Panc1 (cell line): ENCODE results near the gene MYLK. TPM values are rescaled to one million over a fixed set of nuclear protein-coding genes. Genes with fewer than 3 reads are reported as not detected.

Experiments used
- ATAC-seq: fragments of 200-7000 bp; cut with Tn5 transposase; 2 replicates; pipeline ENCODE4 v1.9.1; 2020; ENCODE audit warnings: mild to moderate bottlenecking, moderate library complexity
- BruUV-seq: library from RNA; stranded (reverse); fragments of 400-500 nt; replicated peaks from 2 replicates; lab custom pipeline; 2021; lab: Mats Ljungman, UMichigan
- CTCF ChIA-PET: fragments of 300-600 bp; sonication (Branson Sonifier 250); formaldehyde crosslinking; loops from one replicate; lab custom pipeline; 2022; ENCODE audit warnings: antibody characterized with exemption; lab: Charles Lee
- POLR2A ChIA-PET: fragments of 300-600 bp; sonication (Branson Sonifier 250); formaldehyde crosslinking; loops from one replicate; lab custom pipeline; 2022; ENCODE audit warnings: antibody characterized with exemption; lab: Charles Lee
- DNase-seq: peaks from one replicate; pipeline ENCODE4 v3.0.0-alpha.2; 2010; ENCODE audit warnings: low read depth, low spot score
- H3K27ac ChIP-seq: 2 replicates; pipeline ENCODE4 v1.5.1; 2011; ENCODE audit warnings: mild to moderate bottlenecking, low read length, inconsistent platforms
- H3K27me3 ChIP-seq: fragments of 200-500 bp; sonication (Bioruptor generic); 2 replicates; pipeline ENCODE4 v1.6.0; 2014; ENCODE audit warnings: low read length, inconsistent platforms; ENCODE audit not compliant: control insufficient read depth, insufficient read depth
- H3K36me3 ChIP-seq: fragments of 200-500 bp; sonication (Bioruptor generic); 2 replicates; pipeline ENCODE4 v1.5.1; 2014; ENCODE audit warnings: inconsistent platforms, mild to moderate bottlenecking, low read length, moderate library complexity; ENCODE audit not compliant: control insufficient read depth, insufficient read depth
- H3K4me1 ChIP-seq: 2 replicates; pipeline ENCODE4 v1.5.1; 2011; ENCODE audit warnings: inconsistent platforms, mild to moderate bottlenecking, low read length, moderate library complexity; ENCODE audit not compliant: control insufficient read depth, insufficient read depth
- H3K4me3 ChIP-seq, 2 experiments: 2 replicates each; pipeline ENCODE4 v1.5.1; 2011 to 2012; ENCODE audit warnings: low read depth in 2 of 2, low read length in 2 of 2, mild to moderate bottlenecking in 2 of 2, inconsistent platforms in 1 of 2, moderate library complexity in 1 of 2
- H3K9me3 ChIP-seq: fragments of 200-500 bp; sonication (Bioruptor generic); 2 replicates; pipeline ENCODE4 v1.5.1; 2014; ENCODE audit warnings: low read depth, mild to moderate bottlenecking, inconsistent platforms, low read length, moderate library complexity; ENCODE audit not compliant: control insufficient read depth, insufficient read depth
- CTCF ChIP-seq: fragments of 450-650 bp; IDR thresholded peaks from 2 replicates; pipeline ENCODE4 v1.5.1; 2017; ENCODE audit warnings: mild to moderate bottlenecking
- POLR2AphosphoS5 ChIP-seq: IDR thresholded peaks from 2 replicates; pipeline ENCODE4 v1.6.1; 2012; ENCODE audit warnings: mild to moderate bottlenecking, low read depth, low read length, moderate library complexity
- REST ChIP-seq, 2 experiments: IDR thresholded peaks; 2 replicates each; pipeline ENCODE4 v1.6.1; 2011 to 2012; ENCODE audit warnings: low read depth in 2 of 2, control low read depth in 1 of 2, low read length in 1 of 2, mild to moderate bottlenecking in 1 of 2, moderate library complexity in 1 of 2; ENCODE audit not compliant: insufficient read depth in 1 of 2
- SIN3A ChIP-seq: IDR thresholded peaks from 2 replicates; pipeline ENCODE4 v1.6.1; 2012; ENCODE audit warnings: low read depth, mild to moderate bottlenecking, low read length, moderate library complexity, borderline replicate concordance; ENCODE audit not compliant: insufficient read depth
- TCF7L2 ChIP-seq: IDR thresholded peaks from 2 replicates; pipeline ENCODE4 v1.6.1; 2011; ENCODE audit warnings: mild to moderate bottlenecking, low read depth, low read length, inconsistent platforms
- in situ Hi-C: cut with HindIII; loops from 2 replicates; pipeline ENCODE4 v1.10.0; 2016; ENCODE audit warnings: low sequenced_read_pairs, low pct_unique_long_range_greater_than_20kb
- intact Hi-C: fragments of 100-400 bp; cut with micrococcal nuclease; formaldehyde crosslinking; loops from one replicate; pipeline ENCODE4 v1.10.0; 2022; ENCODE audit not compliant: unreplicated experiment
- total RNA-seq: library from RNA; stranded (reverse); gene quantifications from one replicate; pipeline ENCODE4 v1.2.1, GENCODE V29; 2021; ENCODE audit not compliant: unreplicated experiment

Gene MYLK
- total RNA-seq, 1 experiment from 2014 or later: 29.7 TPM

GRCh38 chr3:123876858-123877257 lies 7.3 kb downstream of the MYLK start:
- Histone ChIP-seq H3K36me3 (no peaks in the 10 kb centered on the region), H3K4me3 (no peak overlapping the region), H3K27ac (no peak overlapping the region), H3K27me3 (0 out of 2 replicates have a peak, but pooled peaks cover 3% of the 10 kb centered on the region), H3K9me3 (no peaks in the 10 kb centered on the region), H3K4me1 (no peaks in the 10 kb centered on the region)
- in situ Hi-C loops: no loop called here
- DNase-seq (no peak), ATAC-seq (no peak)
- ChIA-PET POLR2A (no interaction called here), CTCF (no interaction called here)
- intact Hi-C loops: no loop called here
- TF ChIP-seq REST (IDR thresholded peaks at IDR 0.05; ENCODE audit: insufficient read depth in 1 of 2, low read depth in 2 of 2, low read length in 1 of 2) (no peak), SIN3A (no peak), CTCF (peak; percentile 37; the same call in 1 of the 2 replicates), TCF7L2 (no peak)
- BruUV-seq: no TSS peak

- no TSS peak for BruUV-seq
- ChIA-PET CTCF (no interaction called here), POLR2A (no interaction called here)
Measured at GRCh38 chr3:123872621-123873020, 11.5 kb downstream of the MYLK start.

More at GRCh38 chr3:123872621-123873020, 11.5 kb downstream of the MYLK start:
- DNase-seq: no peak
- no peak for TF ChIP-seq TCF7L2
- TF ChIP-seq CTCF: no peak
- TF ChIP-seq POLR2AphosphoS5: no peak
- TF ChIP-seq SIN3A: no peak
- TF ChIP-seq REST (IDR thresholded peaks at IDR 0.05; ENCODE audit: insufficient read depth in 1 of 2, low read depth in 2 of 2, low read length in 1 of 2): no peak
- in situ Hi-C loops (no loop called here), intact Hi-C loops (no loop called here)
- Histone ChIP-seq H3K4me3 (no peak overlapping the region), H3K27ac (no peak overlapping the region), H3K9me3 (no peaks in the 10 kb centered on the region), H3K27me3 (0 out of 2 replicates have a peak, but pooled peaks cover 3% of the 10 kb centered on the region), H3K36me3 (no peaks in the 10 kb centered on the region), H3K4me1 (no peaks in the 10 kb centered on the region)
- no peak for ATAC-seq
